Measurements from ENCODE around the gene DOCK2. TPM values are rescaled to one million over a fixed set of nuclear protein-coding genes. Genes with fewer than 3 reads are reported as not detected.
"Not testable (repeated sequence)": the region's sequence is repeated elsewhere in the genome, so short reads cannot be mapped to it uniquely, and the experiment has no call there.

The DOCK2 gene
- total and polyA plus RNA-seq, 2 donors (not counting 3 experiments of a cell fraction or from before 2014, with no cell fraction given), result 0.62 to 4.8 TPM

DNA sequence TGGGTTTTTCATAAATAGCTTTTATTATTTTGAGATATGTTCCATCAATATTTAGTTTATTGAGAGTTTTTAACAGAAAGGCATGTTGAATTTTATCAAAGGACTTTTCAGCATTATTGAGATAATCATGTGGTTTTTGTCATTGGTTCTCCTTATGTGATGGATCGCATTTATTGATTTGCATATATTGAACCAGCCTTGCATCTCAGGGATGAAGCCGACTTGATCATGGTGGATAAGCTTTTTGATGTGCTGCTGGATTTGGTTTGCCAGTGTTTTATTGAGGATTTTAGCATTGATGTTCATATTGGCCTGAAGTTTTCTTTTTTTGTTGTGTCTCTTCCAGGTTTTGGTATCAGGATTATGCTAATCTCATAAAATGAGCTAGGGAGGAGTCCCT lies 12.8 kb upstream of the DOCK2 start:
- H3K9me1 ChIP-seq (replicated peaks; ENCODE audit: control insufficient read depth, extremely low read depth, insufficient read depth, low read length); H3K36me3 ChIP-seq (ENCODE audit: control insufficient read depth in 2 of 2, extremely low read depth in 1 of 2, insufficient read depth in 2 of 2, low read length in 2 of 2); dilution Hi-C loops (cut with MboI; ENCODE audit: extremely low pct_ligation_motif_present, low sequenced_read_pairs); H3K4me3 ChIP-seq (replicated peaks in 1 of 3; ENCODE audit: insufficient read depth in 1 of 3, low read depth in 1 of 3, low read length in 3 of 3); H3K79me2 ChIP-seq (ENCODE audit: control insufficient read depth, insufficient read depth, low read length); H3K27ac ChIP-seq (ENCODE audit: insufficient read depth, low read depth, low read length); H3K9ac ChIP-seq (replicated peaks; ENCODE audit: extremely low read depth, insufficient read depth, low read length); H2AFZ ChIP-seq (ENCODE audit: low read depth, low read length); DNase-seq (ENCODE audit: low read depth, low spot score); H3K9me3 ChIP-seq (replicated peaks; ENCODE audit: control insufficient read depth, insufficient read depth, low read length); H3K4me1 ChIP-seq (ENCODE audit: control insufficient read depth, extremely low read depth, insufficient read depth, low read length); H3K27me3 ChIP-seq (ENCODE audit: control insufficient read depth in 2 of 2, insufficient read depth in 2 of 2, low read length in 2 of 2); H4K20me1 ChIP-seq (replicated peaks; ENCODE audit: control insufficient read depth, extremely low read depth, insufficient read depth, low read length); FAIRE-seq; CTCF ChIA-PET; H3K4me2 ChIP-seq (ENCODE audit: insufficient read depth, low read length); POLR2A ChIA-PET; BruUV-seq (replicated peaks); intact Hi-C loops (cut with micrococcal nuclease): not testable (repeated sequence)

DNA sequence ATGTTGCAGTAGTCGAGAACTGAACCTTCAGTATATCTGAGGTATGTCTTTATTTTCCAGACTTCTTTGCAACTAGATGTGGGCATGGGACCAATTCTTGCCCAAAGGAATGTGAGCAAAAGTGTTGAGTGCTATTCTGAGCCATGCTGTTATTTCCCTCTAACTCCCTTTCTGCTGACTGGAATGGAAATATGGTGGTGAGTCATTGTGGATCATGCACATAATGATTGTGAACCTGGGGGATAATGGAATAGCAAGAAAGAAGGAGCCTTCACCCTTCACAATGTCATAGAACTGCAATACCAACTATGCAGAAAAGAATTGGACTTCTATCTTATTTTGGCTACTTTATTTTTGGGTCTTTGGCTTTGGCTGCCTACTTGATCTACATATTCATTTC lies 10.3 kb upstream of the DOCK2 start:
- H4K20me1 ChIP-seq (replicated peaks; ENCODE audit: control insufficient read depth, extremely low read depth, insufficient read depth, low read length), result no peaks in the 10 kb centered on the region
- no peaks in the 10 kb centered on the region for H3K79me2 ChIP-seq (ENCODE audit: control insufficient read depth, insufficient read depth, low read length)
- DNase-seq (ENCODE audit: low read depth, low spot score), result peak; percentile 75
- ChIA-PET POLR2A (no interaction called here), CTCF (no interaction called here)
- H3K9me1 ChIP-seq (replicated peaks; ENCODE audit: control insufficient read depth, extremely low read depth, insufficient read depth, low read length), result no peaks in the 10 kb centered on the region
- H3K4me2 ChIP-seq (ENCODE audit: insufficient read depth, low read length), result no peak overlapping the region
- H3K27ac ChIP-seq (ENCODE audit: insufficient read depth, low read depth, low read length), result no peak overlapping the region
- BruUV-seq (replicated peaks), result no TSS peak
- no peaks in the 10 kb centered on the region for H3K27me3 ChIP-seq (ENCODE audit: control insufficient read depth in 2 of 2, insufficient read depth in 2 of 2, low read length in 2 of 2)
- no peak overlapping the region for H2AFZ ChIP-seq (ENCODE audit: low read depth, low read length)
- intact Hi-C loops (cut with micrococcal nuclease), result no loop called here
- H3K9ac ChIP-seq (replicated peaks; ENCODE audit: extremely low read depth, insufficient read depth, low read length), result no peak overlapping the region
- dilution Hi-C loops (cut with MboI; ENCODE audit: extremely low pct_ligation_motif_present, low sequenced_read_pairs), result no loop called here
- no peaks in the 10 kb centered on the region for H3K36me3 ChIP-seq (ENCODE audit: control insufficient read depth in 2 of 2, extremely low read depth in 1 of 2, insufficient read depth in 2 of 2, low read length in 2 of 2)
- peaks cover 2% of the 10 kb centered on the region for H3K4me1 ChIP-seq (ENCODE audit: control insufficient read depth, extremely low read depth, insufficient read depth, low read length)
- TF ChIP-seq, protein P1, sequence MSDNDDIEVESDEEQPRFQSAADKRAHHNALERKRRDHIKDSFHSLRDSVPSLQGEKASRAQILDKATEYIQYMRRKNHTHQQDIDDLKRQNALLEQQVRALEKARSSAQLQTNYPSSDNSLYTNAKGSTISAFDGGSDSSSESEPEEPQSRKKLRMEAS (IDR thresholded peaks at IDR 0.05; ENCODE audit: insufficient read depth, insufficient read length), result no peak
- TF ChIP-seq FOS (IDR thresholded peaks at IDR 0.05; ENCODE audit: borderline replicate concordance, insufficient read depth, low read length) (peak; percentile 90), POLR2A (IDR thresholded peaks at IDR 0.05; ENCODE audit: low read depth, low read length) (no peak), MYC (IDR thresholded peaks at IDR 0.05; ENCODE audit: low read depth, low read length) (no peak), JUN (IDR thresholded peaks at IDR 0.05; ENCODE audit: borderline replicate concordance, insufficient read depth, insufficient read length, low read depth) (peak; percentile 82), POLR2AphosphoS5 (IDR thresholded peaks at IDR 0.05; ENCODE audit: insufficient read depth, low read depth, low read length) (no peak), GATA2 (IDR thresholded peaks at IDR 0.05; ENCODE audit: insufficient read depth, insufficient read length, low read depth, low read length) (no peak), EZH2 (IDR thresholded peaks at IDR 0.05; ENCODE audit: borderline replicate concordance, low read depth, low read length, severe bottlenecking) (no peak)
- TF ChIP-seq, protein P2, sequence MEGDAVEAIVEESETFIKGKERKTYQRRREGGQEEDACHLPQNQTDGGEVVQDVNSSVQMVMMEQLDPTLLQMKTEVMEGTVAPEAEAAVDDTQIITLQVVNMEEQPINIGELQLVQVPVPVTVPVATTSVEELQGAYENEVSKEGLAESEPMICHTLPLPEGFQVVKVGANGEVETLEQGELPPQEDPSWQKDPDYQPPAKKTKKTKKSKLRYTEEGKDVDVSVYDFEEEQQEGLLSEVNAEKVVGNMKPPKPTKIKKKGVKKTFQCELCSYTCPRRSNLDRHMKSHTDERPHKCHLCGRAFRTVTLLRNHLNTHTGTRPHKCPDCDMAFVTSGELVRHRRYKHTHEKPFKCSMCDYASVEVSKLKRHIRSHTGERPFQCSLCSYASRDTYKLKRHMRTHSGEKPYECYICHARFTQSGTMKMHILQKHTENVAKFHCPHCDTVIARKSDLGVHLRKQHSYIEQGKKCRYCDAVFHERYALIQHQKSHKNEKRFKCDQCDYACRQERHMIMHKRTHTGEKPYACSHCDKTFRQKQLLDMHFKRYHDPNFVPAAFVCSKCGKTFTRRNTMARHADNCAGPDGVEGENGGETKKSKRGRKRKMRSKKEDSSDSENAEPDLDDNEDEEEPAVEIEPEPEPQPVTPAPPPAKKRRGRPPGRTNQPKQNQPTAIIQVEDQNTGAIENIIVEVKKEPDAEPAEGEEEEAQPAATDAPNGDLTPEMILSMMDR (IDR thresholded peaks at IDR 0.05; ENCODE audit: extremely low read depth in 1 of 2, insufficient read depth in 1 of 2, low read depth in 1 of 2, low read length in 2 of 2), result no peak
- no peak overlapping the region for H3K4me3 ChIP-seq (replicated peaks in 1 of 3; ENCODE audit: insufficient read depth in 1 of 3, low read depth in 1 of 3, low read length in 3 of 3)
- FAIRE-seq, result no peak
- H3K9me3 ChIP-seq (replicated peaks; ENCODE audit: control insufficient read depth, insufficient read depth, low read length), result no peaks in the 10 kb centered on the region
